ENCODE results near the gene CDK8. TPM values are rescaled to one million over a fixed set of nuclear protein-coding genes. Genes with fewer than 3 reads are reported as not detected.
"Not testable (repeated sequence)": the region's sequence is repeated elsewhere in the genome, so short reads cannot be mapped to it uniquely, and the experiment has no call there.

The CDK8 gene
- total RNA-seq, 1 donor from 2014 or later: 25.3 TPM

GRCh38 chr13:26236296-26236695, 17.6 kb upstream of the CDK8 start:
- no peaks in the 10 kb centered on the region for H3K4me1 Mint-ChIP-seq
- H3K36me3 Mint-ChIP-seq: no peaks in the 10 kb centered on the region
- TF ChIP-seq CTCF (IDR thresholded peaks at IDR 0.05; ENCODE audit: unreplicated experiment): no peak
- H3K27me3 Mint-ChIP-seq (ENCODE audit: low read depth): peaks cover 27% of the 10 kb centered on the region
- DNase-seq (ENCODE audit: low spot score in 2 of 2, unreplicated experiment in 2 of 2): no peak
- H3K4me3 Mint-ChIP-seq: no peak overlapping the region
- H3K27ac Mint-ChIP-seq: no peak overlapping the region
- no peaks in the 10 kb centered on the region for H3K9me3 Mint-ChIP-seq

DNA sequence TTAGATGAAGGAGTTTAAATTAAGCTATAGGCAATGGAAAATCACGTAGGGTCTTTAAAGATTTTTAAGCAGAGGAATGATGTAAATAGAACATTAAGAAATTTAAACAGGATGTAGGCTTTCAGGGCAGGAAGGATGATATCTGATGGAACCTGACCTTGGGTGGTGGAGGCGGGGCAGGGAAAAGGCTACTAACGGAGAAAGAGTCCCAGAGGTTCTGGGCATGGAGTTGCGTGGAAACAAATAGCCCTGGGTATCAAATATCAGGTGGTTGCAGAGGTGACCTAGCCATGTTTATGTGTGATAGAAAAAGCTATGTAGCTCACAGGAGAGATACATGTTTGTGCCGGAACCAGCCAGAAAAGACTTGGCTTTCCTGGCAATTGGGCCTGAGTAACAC, 7.8 kb upstream of the CDK8 start:
- Mint-ChIP-seq H3K36me3 (no peaks in the 10 kb centered on the region), H3K4me3 (no peak overlapping the region), H3K4me1 (no peaks in the 10 kb centered on the region), H3K9me3 (peaks cover 15% of the 10 kb centered on the region), H3K27me3 (ENCODE audit: low read depth) (no peaks in the 10 kb centered on the region), H3K27ac (no peak overlapping the region)
- DNase-seq (ENCODE audit: low spot score in 2 of 2, unreplicated experiment in 2 of 2): no peak
- no peak for TF ChIP-seq CTCF (IDR thresholded peaks at IDR 0.05; ENCODE audit: unreplicated experiment)

- no peaks in the 10 kb centered on the region for H3K36me3 Mint-ChIP-seq
- H3K27ac Mint-ChIP-seq: no peak overlapping the region
- no peak for DNase-seq (ENCODE audit: low spot score in 2 of 2, unreplicated experiment in 2 of 2)
- no peak overlapping the region for H3K4me3 Mint-ChIP-seq
- no peaks in the 10 kb centered on the region for H3K27me3 Mint-ChIP-seq (ENCODE audit: low read depth)
- TF ChIP-seq CTCF (IDR thresholded peaks at IDR 0.05; ENCODE audit: unreplicated experiment): no peak
- H3K9me3 Mint-ChIP-seq: peaks cover 12% of the 10 kb centered on the region
- H3K4me1 Mint-ChIP-seq: no peaks in the 10 kb centered on the region
These were observed 6.9 kb upstream of the CDK8 start for GRCh38 chr13:26247011-26247410.

DNA sequence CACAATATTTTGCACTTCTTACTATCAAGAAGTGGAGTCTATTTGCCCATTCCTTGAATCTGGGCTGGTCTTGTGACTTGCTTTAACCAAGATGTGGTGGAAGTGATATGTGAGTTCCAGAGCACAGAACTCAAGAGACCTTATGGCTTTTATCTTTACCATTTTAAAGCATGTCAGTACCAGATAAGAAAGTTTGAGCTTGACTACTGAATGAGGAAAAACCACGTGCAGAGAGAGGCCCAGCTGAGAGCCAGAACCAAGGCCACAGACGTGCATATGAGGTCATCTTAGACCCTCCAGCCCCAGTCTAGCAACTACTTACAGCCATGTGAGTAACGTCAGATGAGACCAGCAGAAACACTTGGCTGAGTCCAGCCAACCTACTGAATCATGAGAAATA, 6.3 kb upstream of the CDK8 start:
- Mint-ChIP-seq H3K27me3 (ENCODE audit: low read depth) (no peaks in the 10 kb centered on the region), H3K4me3 (no peak overlapping the region), H3K4me1 (no peaks in the 10 kb centered on the region), H3K9me3 (peaks cover 6% of the 10 kb centered on the region), H3K27ac (no peak overlapping the region), H3K36me3 (no peaks in the 10 kb centered on the region)
- no peak for TF ChIP-seq CTCF (IDR thresholded peaks at IDR 0.05; ENCODE audit: unreplicated experiment)
- DNase-seq (ENCODE audit: low spot score in 2 of 2, unreplicated experiment in 2 of 2): no peak

DNA sequence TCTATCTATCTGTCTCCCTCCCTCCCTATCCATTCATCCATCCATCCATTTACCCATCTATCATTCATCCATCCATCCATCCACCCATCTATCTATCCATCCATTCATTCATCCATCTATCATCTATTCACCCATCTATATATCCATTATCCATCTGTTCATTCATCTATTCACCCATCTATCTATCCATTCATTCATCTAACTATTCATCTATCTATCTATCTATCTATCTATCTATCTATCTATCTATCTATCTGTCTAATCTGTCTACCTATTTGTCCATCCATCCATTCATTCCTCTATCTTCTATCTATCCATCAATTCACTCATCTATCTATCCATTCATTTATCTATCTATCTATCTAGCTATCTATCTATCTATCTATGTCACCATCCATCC, 4.4 kb upstream of the CDK8 start:
- Mint-ChIP-seq H3K27me3 (ENCODE audit: low read depth) (no peaks in the 10 kb centered on the region), H3K36me3 (no peaks in the 10 kb centered on the region), H3K4me1 (peaks cover 1% of the 10 kb centered on the region), H3K9me3 (no peaks in the 10 kb centered on the region), H3K27ac (no peak overlapping the region), H3K4me3 (no peak overlapping the region)
- no peak for DNase-seq (ENCODE audit: low spot score in 2 of 2, unreplicated experiment in 2 of 2)
- no peak for TF ChIP-seq CTCF (IDR thresholded peaks at IDR 0.05; ENCODE audit: unreplicated experiment)

GRCh38 chr13:26252006-26252405, 1.9 kb upstream of the CDK8 start:
- DNase-seq (ENCODE audit: low spot score in 2 of 2, unreplicated experiment in 2 of 2); H3K27ac Mint-ChIP-seq; H3K36me3 Mint-ChIP-seq; H3K9me3 Mint-ChIP-seq; H3K27me3 Mint-ChIP-seq (ENCODE audit: low read depth); H3K4me3 Mint-ChIP-seq: not testable (repeated sequence)
- H3K4me1 Mint-ChIP-seq: peaks cover 24% of the 10 kb centered on the region
